HG03442 (cell line): ENCODE results near the gene UBFD1.
"Not testable (repeated sequence)": the region's sequence is repeated elsewhere in the genome, so short reads cannot be mapped to it uniquely, and the experiment has no call there.

Experiments
- ATAC-seq: cut with Tn5 transposase; IDR thresholded peaks from one replicate; pipeline ENCODE4 v1.9.1; 2021; ENCODE audit warnings: mild to moderate bottlenecking, moderate library complexity; ENCODE audit not compliant: unreplicated experiment

The UBFD1 gene

DNA sequence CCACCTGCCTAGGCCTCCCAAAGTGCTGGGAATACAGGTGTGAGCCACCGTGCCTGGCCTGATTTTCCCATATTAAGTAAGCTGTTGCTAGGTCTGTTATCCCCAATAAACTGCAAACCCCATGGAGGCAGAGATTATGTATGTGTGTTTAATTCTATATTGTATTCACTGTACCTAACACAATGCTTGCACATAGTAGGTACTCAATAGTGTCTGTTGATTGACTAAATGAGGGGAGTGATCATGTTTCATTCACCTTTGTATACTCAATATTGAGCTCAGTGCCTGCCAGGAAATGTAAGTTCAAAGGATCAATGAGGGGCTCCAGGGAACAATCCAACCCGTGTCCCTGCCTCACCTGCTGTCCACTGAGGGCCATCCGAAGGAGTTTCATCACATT lies 32.6 kb upstream of the UBFD1 start:
- ATAC-seq: no peak

DNA sequence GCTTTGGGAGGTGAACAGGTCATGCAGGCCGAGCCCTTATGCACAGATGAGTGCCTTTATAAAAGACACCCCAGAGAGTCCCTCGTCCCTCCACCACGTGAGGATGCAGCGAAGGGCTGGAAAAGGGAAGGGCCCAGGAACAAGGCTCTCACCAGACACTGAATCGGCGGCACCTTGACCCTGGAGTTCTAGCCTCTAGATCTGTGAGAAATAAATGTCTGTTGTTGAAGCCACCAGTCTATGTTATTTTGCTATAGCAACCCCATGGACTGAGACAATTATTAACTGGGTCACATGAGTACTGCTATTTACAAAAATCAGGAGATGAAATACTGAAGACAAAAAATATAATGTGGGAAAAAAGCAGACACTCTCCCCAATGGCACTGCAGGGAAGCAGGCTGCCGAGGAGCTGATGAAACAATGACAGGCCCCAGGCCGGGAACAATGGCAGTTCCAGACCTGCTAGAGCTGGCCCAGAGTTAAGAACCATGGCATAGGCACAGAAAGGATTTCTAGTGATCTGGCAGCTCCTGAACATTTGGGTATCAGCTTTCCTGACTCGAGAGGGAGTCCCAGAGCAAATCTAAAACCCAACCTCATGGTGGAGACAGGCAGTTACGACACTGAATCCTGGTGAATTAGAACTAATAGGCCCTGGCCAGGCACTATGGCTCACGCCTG lies 29.4 kb upstream of the UBFD1 start:
- no peak for ATAC-seq

GRCh38 chr16:23528644-23529310 lies 28.8 kb upstream of the UBFD1 start:
- ATAC-seq: no peak

- no peak for ATAC-seq
Observed at GRCh38 chr16:23530062-23530461, 27.5 kb upstream of the UBFD1 start.

DNA sequence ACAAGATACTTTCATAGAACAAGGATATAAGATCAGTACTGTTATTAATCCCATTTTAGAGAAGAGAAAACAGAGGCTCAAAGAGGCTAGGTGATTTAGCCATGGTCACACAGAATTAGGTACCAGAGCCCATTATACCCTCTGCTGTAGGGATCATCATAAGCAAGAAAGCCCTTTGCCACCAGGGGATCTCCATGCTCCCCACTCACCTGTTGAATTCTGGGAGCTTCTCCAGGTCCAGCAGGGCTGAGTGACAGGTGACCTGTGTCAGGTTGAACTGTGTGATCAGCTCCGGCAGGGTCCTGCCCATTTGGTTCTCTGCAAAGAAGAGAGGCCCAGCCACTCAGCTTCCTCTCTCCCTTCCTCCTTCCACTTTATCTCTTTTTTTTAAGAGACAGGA lies 25.1 kb upstream of the UBFD1 start:
- ATAC-seq: no peak

- no peak for ATAC-seq
Observed at GRCh38 chr16:23534868-23535860, 22.4 kb upstream of the UBFD1 start.

- ATAC-seq: no peak
Observed at GRCh38 chr16:23535901-23536300, 21.6 kb upstream of the UBFD1 start.

DNA sequence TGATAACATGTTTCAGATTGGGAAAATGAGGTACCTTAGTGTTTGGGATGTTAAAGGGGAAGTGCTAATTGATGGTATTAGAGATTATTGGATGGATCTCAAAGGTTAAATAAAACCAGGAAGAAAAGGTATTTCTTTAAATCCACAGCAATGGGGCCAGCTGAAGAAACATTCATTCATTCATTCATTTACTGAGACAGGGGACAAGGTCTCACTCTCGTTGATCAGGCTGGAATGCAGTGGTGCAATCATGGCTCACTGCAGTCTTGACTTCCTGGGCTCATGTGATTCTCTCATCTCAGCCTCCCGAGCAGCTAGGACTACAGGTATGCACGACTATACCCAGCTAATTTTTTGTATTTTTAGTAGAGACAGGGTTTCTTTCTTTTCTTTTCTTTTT lies 20.1 kb upstream of the UBFD1 start:
- ATAC-seq: no peak

GRCh38 chr16:23538919-23539278 lies 18.6 kb upstream of the UBFD1 start:
- no peak for ATAC-seq

DNA sequence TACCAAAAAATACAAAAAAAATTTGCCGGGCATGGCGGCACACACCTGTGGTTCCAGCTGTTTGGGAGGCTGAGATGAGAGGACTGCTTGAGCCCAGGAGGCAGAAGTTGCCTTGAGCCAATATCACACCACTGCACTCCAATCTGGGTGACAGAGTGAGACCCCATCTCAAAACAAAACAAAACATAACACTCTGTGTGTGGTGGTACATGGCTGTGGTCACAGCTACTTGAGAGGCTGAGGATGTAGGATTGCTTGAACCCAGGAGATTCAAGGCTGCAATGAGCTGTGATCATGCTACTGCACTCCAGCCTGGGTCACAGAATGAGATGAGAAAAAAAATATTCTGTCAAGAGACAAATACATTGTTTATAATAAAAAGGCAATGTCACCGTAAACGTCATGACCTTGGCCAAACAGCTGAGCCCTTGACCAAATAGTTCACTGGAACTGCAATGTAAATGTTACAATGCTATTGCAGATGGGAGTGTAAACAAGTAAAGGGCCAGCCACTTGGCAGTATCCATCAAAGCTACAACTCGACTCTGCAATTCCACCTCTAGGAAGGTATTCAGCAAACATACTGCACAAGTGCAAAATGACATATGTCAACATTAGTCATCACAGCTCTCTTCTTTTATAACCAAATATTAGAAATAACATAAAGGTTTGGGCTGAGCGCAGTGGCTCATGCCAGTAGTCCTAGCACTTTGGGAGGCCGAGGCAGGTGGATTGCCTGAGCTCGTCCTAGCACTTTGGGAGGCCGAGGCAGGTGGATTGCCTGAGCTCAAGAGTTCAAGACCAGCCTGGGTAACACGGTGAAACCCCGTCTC lies 17.3 kb upstream of the UBFD1 start:
- no peak for ATAC-seq

GRCh38 chr16:23540817-23541178 lies 16.7 kb upstream of the UBFD1 start:
- not testable (repeated sequence) for ATAC-seq

DNA sequence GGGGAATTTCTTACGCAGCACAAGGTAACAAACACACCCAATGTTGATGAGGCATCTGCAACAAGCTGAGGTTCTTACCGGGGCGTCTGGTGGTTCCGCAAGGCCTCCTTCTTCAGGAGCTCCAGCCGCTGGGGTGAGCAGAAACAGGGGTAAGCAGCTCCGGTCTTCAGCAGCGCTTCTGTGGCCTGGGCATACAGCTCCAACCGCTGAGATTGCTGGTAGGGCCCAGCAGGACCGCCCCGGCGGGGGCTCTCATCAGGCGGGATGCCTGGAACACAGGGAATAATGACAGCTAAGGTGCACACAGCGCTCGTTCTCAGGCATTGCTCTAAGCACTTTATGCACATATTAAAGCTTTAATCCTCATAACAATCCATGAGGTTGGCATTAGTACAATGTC lies 13.1 kb upstream of the UBFD1 start:
- ATAC-seq: no peak

GRCh38 chr16:23549938-23550337 lies 7.6 kb upstream of the UBFD1 start:
- no peak for ATAC-seq

DNA sequence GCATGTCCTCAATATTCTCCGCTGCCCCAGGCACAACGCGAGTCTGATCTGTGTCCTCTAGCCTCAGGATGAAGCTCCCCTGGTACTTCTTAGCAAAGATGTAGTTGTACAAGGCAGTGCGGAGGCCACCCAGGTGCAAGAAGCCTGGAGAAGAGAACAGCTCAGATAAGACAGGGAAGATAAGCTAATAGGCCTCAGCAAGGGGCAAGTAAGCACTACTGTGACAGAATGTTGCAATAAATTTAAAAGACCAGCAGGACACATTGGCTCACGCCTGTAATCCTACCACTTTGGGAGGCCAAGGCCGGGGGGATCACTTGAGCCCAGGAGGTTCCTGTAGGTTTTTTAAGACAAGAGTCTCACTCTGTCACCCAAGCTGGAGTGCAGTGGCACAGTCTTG lies 5.4 kb upstream of the UBFD1 start:
- no peak for ATAC-seq

- ATAC-seq: no peak
Observed at GRCh38 chr16:23554536-23554935, 3.0 kb upstream of the UBFD1 start.

DNA sequence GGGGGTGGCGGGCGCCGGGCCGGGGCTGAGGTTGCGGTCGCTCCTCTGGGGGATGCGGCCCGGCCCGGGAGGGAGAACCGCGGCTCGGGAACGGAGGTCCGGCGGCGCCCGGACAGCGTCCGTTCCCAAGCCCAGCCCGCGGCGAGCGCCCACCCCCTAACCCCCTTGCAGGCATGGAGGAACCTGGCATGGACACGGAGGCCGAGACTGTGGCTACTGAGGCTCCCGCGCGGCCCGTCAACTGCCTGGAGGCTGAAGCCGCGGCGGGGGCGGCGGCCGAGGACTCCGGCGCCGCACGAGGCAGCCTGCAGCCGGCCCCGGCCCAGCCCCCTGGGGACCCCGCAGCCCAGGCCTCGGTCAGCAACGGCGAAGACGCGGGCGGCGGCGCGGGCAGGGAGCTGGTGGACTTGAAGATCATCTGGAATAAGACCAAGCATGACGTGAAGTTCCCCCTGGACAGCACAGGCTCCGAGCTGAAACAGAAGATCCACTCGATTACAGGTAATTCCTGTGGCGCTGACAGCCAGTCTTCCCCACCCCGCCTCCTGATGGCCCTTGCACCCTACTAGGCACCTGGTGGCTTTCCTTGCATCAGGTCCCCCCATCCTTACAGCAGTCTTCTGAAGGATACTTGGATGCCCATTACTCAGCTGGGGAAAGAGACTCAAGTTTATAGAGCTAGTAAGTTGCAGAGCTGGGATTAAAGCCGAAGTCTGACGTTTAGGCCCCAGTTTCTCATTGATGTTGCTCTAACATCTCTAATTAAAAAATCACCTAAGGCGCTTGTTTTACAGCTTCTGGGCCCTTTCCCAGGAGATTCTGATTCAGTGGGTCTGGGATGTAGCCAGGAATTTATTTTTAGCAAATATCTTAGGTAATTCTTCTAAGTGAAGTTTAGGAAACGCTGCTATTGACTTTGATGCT lies 514 bp downstream of the UBFD1 start:
- peak; percentile 10 for ATAC-seq

GRCh38 chr16:23561586-23561985 lies 4.1 kb downstream of the UBFD1 start:
- ATAC-seq: no peak

- no peak for ATAC-seq
Observed at GRCh38 chr16:23562505-23562904, 5.0 kb downstream of the UBFD1 start.

GRCh38 chr16:23563186-23563585 lies 5.7 kb downstream of the UBFD1 start:
- ATAC-seq: no peak
